AG09309 (cell line): Measurements from ENCODE around the gene GSDMA.

Source experiments
- DNase-seq: peaks from one replicate; pipeline ENCODE4 v3.0.0-alpha.2; 2010; ENCODE audit warnings: low read depth
- H3K4me3 ChIP-seq: 2 replicates; pipeline ENCODE4 v1.5.1; 2011; ENCODE audit warnings: mild to moderate bottlenecking, low read depth, low read length, moderate library complexity; ENCODE audit not compliant: control insufficient read depth
- CTCF ChIP-seq: IDR thresholded peaks from 2 replicates; pipeline ENCODE4 v1.5.1; 2011; ENCODE audit warnings: mild to moderate bottlenecking, low read depth, low read length, inconsistent platforms; ENCODE audit not compliant: insufficient read depth, control insufficient read depth; ENCODE audit errors: missing control alignments

Gene GSDMA

GRCh38 chr17:39980351-39981206, 17.8 kb downstream of the GSDMA start, which contains the start of gene PSMD3:
PSMD3 (plus strand) TSS chr17:39980807; CDS start chr17:39980971, 164 bp downstream.
- TF ChIP-seq CTCF = peak; percentile 83
- DNase-seq = peak; percentile 98
- peak within 1 kb of the TSS; percentile 93 for H3K4me3 ChIP-seq

- DNase-seq = no peak
- peak overlapping the region; percentile 93 for H3K4me3 ChIP-seq
- TF ChIP-seq CTCF = no peak
Observed at GRCh38 chr17:39981207-39981741, 18.5 kb downstream of the GSDMA start.

DNA sequence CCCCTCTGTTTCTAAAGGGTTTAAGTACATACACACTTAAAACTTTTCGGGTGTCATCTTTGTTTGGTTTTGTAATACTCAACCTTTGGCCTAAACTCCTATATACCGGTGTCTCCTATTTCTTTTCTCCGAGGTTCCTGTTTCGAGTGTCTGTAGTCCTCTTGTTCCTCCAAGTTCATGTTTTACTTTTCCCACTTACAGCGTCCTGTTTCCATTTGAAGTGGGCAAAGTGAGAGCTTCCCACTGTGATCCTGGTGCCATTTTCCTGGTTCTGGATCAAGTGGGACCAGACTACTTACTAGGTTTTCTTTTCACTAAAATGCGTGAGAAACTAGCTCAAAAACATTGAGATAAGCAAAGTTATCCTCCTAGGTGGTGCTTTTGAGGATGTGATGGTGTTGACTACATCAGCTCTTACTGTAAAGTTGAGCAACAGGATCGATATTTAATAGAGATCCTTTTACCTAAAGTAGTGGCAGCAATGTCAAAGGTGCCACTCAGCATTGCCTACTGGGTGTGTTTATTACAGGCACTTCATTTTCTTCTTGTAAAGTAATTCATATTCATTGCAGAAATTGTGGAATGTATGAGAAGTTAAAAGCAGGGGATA, 19.1 kb downstream of the GSDMA start:
- no peak for TF ChIP-seq CTCF
- peak overlapping the region; percentile 93 for H3K4me3 ChIP-seq
- no peak for DNase-seq

GRCh38 chr17:39988206-39988810, 25.5 kb downstream of the GSDMA start:
- no peak for DNase-seq
- no peak for TF ChIP-seq CTCF
- H3K4me3 ChIP-seq = no peak overlapping the region

GRCh38 chr17:39994448-39994847, 31.6 kb downstream of the GSDMA start:
- no peak for TF ChIP-seq CTCF
- no peak overlapping the region for H3K4me3 ChIP-seq
- no peak for DNase-seq

GRCh38 chr17:39995438-39995837, 32.6 kb downstream of the GSDMA start:
- H3K4me3 ChIP-seq = no peak overlapping the region
- DNase-seq = no peak
- TF ChIP-seq CTCF = no peak
